GM19455 (cell line): ENCODE measurements around the gene KIF1B.
"Not testable (repeated sequence)": the region's sequence is repeated elsewhere in the genome, so short reads cannot be mapped to it uniquely, and the experiment has no call there.

Source experiments
- ATAC-seq: cut with Tn5 transposase; IDR thresholded peaks from one replicate; pipeline ENCODE4 v1.9.1; 2021; ENCODE audit not compliant: unreplicated experiment

The KIF1B gene

DNA sequence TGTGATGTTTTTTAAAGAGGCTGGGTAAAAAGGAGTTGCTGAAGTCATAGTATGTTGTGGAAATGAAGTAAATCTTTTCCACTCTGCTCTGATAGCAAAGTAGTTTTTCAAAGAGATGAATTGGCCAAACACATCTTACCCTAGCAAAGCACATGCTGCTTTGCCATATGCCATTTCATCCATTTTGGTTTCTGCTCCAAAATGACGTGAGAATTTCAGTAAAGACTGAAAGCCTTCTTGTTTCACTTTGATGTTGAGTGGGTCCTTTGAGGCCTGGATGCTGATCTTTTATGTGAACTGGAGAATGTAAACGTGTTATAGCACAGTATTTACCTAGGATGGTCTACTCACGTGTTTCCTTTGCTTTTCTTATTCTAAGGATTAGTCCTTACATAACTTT, 115.2 kb downstream of the KIF1B start:
- no peak for ATAC-seq

DNA sequence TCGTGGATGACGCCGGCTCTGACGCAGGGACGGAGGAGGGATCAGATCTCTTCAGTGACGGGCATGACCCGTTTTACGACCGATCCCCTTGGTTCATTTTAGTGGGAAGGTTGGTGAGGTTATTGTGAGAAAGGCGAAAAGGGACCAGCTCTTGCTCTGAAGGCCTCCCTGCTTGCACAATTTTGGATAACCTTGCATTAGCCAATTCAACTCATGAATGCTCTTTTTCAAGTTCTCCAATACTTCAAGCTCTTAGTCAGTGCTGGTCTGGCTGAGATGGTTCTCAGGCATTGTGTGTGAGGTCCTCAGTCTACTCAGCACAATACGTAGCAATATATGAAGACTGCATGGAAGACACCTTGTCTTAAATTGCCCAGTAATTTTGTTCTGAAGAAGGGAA, 115.9 kb downstream of the KIF1B start:
- ATAC-seq: no peak

DNA sequence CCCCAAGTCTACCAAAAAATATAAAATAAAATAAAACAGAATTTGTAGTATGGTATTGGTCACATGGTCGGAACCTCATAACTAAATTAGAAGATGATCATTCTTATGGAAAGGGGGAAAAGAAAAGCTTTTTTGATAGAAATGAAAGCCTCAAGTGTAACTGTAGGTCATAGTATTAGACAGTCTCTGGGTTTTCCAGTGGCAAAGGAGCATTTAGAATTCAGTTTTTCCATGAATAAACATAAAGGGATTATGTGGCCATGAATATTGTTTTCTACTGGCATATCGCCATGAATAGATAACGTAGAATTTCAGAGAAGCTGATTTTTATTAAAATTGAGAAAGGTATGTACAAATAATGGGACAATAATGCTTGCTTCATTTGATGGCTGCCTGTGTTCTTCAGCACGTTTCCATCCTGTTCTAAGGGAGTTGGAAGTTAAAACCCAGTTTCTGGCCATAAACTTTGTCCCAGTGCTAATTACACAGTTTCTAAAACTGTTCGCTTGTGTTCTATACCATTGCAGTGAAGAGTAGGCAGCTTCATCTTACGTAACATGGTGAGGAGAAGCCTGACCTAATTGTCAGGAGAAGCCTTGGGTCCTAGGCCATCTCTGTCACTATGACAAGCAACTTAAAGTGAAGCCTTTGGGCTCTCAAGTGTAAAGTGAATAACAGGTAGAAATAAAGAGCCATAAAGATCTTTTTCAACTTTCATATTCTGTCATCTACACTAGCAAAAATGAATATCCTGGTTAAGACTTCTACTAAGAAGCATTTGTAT, 118.0 kb downstream of the KIF1B start:
- no peak for ATAC-seq

DNA sequence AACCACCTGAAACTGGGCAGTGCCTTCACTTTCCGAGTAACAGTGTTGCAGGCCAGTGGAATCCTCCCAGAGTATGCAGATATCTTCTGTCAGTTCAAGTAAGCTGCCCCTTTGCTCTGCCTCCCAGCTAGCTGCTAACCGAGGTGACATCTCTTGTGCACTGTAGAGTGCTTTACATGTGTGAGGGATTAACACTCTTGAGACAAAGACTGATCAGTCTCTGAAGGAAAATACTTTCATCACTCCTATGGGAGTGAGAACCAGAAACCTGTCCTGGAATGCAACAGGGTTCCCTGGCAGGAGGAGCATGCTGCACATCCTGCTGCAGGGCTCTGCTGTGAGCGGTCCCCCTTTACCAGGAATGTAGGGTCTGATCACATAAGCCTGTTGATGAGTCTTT, 127.1 kb downstream of the KIF1B start:
- ATAC-seq: no peak

DNA sequence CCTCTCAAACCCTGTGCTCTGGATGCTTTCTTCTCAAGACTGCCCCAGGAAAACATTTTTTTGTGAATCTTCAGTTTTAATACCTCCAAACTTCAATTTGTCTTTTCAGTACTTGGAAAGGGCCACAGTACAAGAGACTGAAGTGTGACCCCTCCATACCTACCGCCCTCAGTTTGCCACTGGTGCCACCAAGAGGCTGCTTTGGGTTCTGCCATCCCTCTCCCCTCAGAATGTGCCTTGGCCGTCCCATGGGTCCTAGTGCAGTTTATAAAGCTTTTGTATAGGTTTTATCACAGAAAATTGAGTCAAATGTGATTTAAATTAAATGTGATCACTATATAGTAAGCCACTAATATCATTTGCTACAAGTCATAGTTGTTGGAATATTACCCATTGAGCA, 127.7 kb downstream of the KIF1B start:
- ATAC-seq: no peak

DNA sequence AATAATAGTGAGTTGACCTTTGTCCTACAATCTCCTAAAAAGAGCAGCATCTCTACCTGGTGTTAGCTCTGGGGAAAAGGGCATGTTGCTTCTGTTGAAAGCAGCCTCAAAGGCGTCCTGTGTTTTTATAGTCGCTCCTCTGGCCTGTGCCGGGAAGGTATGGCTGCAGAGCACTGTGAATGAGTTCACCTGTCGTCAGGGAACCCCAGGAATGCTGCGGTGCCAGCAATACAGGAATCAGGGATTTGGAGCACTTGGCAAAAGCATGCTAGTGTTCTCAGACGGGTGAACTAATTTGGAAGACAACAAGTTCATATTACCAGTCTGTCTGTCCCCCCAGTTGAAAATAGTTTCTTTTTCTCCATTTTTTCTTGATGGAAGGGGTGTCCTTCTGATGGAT, 128.2 kb downstream of the KIF1B start:
- no peak for ATAC-seq

DNA sequence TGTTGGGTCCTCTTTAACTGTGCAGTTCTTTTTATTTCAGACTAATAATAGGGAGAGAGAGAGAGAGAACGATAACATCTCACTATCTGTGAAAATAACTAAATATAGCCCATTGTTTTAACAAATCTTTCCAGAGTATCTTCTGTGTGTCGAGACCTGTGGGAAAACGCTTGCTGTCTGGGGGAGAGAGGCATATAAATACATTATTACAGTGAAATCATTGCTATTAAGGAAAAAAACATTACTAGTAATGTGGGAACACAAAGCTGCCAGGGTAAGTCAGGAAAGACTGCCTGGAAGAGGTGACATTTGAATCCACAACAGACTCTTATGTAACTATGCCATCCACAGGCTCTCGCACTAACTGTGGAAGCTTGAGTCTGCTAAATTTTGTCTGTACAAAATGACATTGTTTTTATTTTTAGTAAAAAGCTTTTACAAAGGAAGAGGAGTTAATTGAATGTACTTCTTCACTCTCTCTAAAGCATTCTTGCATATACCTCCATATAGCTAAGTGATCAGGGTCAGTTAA, 128.7 kb downstream of the KIF1B start:
- no peak for ATAC-seq

DNA sequence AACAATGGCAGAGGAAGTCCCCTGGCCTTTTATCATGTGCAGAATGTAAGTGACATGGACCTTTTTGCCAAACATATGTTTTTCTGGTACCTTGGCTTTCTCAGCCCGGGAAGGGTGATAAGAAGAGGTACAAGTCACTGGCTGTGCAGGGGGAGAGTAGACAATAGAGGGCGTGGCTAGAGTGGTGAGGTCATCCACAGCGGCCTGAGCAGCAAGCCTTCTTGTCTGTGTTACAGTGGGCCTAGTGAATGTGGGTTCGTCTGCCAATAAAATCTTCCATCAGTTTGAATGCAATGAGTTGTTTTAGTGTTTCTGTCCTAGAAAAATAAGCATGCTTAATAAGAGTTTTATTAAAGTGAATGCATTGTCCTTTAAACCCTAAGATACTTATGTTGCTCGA, 129.4 kb downstream of the KIF1B start:
- ATAC-seq: no peak

DNA sequence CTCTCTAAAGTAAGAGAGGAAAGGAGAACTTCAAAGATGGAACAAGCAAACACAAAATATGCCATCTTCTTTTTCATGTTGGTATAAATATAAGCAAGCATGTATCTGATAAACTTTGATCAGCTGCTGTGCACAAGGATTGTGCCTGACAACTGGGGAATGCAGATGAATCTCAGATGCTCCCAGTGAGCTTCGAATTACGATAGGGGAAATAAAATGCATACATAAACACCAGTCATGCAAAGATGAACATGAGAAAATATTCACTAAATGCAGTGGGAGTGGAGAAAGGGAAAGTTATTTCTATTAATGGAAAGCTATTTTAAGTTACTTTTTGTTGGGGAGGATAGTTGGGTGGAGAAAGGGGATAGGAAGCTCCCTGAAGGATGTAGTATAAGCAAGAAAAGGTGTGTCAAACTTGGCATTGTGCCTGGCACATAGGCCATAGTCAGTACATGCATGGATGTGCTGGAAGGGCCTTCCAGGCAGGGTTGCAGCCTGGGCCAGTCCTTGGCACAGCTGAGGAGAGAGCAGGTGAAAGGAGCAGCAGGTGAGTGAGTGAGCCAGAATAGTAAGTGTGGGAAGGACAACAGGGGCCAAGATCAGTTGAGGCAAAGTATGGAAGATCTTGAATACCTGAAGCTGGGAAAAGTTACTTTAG, 130.7 kb downstream of the KIF1B start:
- no peak for ATAC-seq

DNA sequence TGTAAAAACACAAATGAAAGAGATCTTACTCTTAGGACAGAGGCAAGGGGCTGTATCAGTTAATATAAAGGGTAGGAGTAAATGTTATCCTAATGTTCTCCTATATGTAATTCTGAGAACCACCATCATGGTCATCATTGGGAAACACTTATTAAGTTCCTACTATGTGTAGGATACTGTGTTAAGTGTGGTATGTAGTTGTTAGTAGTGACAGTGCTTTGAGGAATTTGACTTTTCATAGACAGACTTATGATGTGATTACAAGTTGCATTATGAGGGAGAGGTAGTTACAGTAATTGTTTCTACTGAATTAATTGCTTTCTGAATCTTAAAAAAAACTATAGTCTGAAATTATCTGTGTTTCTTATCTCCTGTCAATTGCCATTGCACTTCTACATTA, 136.7 kb downstream of the KIF1B start:
- ATAC-seq: no peak

DNA sequence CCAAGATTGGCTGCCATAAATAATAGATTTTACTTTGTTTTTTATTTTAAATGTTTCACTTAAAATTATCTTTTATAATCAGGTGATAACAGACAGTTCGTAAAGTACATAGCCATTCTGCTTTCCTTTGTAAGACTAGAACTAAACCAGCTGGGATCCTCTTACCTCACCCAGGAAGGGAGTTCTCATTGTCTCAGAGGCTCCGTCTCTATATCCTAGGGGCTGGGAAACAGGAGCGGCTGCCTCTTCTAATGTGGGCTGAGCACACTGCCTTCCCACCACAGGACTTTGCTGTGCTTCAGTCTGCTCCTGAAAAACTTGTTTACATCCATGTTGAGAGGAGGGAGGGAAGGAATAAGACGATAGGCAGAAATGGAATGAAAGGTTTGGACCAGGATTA, 142.9 kb downstream of the KIF1B start:
- no peak for ATAC-seq

DNA sequence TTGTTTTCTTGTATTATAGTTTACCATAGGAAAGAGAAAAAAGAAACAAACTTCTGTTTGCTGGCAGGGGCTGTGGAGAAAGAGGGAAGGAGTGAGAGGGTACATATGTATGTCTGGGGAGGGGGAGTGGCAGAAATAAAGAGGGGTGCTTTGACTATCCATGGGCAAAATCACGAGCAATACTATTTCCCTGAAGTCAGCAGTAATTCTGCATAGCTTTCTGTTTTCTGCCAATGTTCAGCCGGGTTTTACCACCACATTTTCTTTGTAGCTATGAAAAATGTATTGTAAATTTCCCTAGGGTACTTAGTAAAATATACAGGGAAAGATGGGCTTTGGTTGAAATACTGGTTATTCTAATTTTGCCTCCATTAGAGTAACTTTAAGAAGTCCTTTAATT, 143.3 kb downstream of the KIF1B start:
- ATAC-seq: no peak

DNA sequence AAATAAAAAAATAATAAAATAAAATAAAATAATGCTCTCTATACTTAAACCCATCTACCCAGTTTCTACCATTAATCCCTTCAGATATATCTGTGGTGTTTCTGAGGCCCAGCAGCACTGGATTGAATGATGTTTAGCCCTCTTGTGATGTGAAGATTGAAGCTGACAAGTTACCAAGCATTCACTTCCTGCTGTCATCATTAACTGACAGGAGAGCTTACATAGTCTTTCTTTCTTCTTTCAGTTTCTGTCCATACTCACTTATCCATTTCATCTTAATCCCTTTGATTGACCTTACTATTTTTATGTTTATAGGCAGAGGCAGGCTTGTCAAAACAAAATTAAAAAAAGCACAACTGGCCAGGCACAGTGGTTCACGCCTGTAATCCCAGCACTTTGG, 149.7 kb downstream of the KIF1B start:
- ATAC-seq: no peak

DNA sequence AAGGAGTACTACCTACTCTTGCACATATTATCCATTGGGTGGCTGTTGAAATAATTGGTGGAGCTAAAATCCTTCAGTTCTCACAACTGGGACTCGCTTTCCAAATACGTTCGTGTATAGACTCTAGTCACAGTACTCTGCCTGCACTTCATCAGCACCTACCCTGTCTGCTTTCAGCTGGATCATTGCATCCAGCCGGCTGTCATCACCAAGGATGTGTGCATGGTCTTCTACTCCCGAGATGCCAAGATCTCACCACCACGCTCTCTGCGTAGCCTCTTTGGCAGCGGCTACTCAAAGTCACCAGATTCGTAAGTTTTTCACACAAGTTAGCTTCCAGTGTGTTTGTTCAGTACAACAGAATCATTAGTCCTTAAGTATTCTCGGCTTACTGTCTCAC, 151.1 kb downstream of the KIF1B start:
- no peak for ATAC-seq

DNA sequence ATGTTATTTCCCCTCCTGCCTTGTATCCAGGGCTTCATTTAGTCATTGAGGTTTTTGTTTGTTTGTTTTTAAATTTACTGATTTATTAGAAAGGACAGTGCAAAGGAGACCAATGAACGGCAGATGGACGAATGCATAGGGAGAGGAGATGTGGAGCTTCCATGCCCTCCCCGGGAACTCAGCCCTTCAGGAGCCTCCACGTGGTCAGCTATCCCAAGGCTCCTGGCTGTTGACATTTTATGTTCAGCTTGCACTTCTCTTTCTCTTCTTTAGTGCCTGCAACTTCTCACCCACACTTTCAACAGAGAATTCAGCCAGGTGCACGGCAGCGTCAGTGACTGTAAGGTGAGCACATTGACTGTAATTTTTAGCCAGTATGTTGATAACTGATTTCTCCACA, 157.8 kb downstream of the KIF1B start:
- ATAC-seq: no peak

DNA sequence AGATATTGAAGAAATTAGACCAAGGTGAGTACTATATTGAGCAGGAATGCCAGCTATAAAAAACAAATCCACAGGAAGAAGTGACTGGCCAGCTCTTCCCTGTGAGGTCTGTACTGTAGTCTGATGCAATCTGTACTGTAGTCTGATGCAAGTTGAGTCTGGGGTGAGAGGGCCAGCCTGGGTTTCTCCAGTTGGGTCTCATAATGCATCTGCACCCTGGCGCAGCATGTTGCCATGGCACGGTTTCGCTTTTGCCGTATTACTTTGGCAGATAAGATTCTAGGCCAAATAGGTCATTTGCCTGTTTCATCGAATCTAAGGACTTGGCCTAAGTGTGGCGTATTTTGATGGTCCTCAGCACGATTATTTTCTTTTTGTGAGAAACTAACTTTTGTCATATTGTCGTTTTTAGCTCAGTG, 164.1 kb downstream of the KIF1B start:
- no peak for ATAC-seq

DNA sequence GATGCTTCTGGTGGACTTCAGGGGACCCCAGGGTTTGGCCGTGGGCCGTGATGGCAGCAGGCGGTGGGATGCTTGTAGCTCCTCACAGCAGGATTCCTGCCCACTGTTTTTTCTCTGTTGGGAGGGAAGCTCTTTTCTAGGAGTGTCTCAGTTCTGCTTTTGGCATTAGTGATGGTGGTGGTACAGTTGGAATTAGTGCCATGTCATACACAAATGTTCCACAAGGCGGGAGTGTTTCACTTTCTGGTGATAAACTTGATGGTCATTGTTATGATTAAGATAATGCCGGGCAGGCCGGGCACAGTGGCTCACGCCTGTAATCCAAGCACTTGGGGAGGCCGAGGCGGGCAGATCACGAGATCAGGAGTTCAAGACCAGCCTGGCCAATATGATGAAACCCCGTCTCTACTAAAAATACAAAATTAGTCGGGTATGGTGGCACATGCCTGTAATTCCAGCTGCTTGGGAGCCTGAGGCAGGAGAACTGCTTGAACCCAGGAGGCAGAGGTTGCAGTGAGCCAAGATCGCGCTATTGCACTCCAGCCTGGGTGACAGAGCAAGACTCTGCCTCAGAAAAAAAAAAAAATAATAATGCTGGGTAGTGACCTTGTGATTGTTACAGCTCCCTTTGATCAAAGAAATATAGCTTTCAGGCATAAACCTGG, 167.1 kb downstream of the KIF1B start:
- not testable (repeated sequence) for ATAC-seq

DNA sequence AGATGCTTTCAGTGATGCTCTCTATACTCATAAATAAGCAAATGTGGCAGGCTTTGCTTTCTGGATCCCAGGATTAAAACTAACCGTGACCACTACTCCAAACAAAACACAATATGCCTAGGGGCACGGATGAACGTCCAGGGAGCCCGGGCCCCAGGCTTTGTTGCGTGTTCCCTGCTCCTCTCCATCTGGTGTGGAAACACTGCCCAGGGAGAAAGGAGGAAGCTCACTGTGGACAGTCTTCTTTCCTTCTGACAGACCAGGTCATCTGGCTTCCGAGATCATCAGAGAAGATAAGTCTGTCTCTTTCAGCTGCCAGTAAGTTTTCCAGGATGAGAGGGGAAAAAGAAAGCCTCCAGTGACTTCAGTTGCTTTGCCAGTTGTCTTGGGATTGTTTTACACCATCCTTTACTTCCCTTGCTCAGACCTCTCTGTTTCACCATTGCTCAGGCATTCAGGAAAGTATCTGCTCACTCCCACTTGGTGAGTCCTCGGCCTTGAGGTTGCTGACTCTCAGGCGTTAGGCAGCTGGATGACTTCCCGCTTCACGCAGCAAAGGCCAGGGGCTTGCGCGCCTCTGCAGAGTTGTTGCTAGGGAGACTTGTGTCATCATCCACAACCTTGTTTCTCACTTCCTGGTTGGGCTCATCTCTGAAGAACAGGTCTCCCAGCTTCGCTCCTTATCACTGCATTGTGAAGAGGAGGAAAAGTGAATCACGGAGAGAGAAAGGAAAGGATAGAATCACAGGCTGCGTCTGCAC, 167.9 kb downstream of the KIF1B start:
- ATAC-seq: no peak

DNA sequence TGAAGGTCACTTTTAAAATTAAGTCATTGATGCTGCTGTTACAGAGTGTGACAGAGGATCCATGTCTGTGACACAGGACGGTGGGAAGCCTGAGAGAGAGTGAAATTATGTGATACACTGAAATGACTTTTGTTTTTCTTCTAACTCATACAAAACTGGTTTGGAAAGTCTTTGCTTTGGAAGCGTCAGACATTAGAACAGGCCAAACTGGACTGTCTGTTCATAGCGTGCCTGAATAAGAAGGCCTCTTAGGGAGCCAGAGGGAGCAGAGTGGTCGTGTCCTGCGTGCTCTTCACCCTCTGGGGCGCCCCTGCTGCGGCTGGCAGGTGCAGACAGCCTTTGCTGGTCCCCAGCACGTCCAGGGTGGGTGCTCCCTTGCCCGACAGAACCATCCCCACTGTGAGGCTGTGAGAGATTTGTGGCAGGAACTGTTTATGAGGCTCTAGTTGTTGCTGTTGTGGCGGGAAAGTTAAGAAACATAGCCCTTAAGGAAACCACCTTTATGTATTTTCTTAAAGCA, 168.8 kb downstream of the KIF1B start:
- no peak for ATAC-seq

DNA sequence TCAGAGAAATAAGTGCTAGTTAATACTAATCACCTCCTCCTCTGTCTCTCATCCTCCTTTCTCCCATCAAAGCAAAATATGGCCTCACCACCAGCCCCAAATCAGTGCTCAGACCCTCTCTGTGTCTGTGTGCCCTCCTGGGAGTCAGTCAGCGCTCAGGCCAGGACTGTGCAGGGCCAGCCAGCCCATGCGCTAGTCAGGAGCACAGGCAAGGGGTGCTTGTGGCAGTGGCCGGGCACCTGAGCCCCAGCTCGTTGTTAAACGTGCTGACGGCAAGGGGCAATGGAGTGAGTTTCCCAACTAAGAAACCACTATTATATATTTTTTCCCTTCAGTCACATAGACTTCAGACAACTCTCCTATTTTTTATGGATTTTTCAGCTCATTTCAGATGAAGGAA, 169.3 kb downstream of the KIF1B start:
- no peak for ATAC-seq
